H1 (cell line): ENCODE results near the gene MAPKAP1. TPM values are rescaled to one million over a fixed set of nuclear protein-coding genes. Genes with fewer than 3 reads are reported as not detected.

Experiments used
- ATF3 ChIP-seq: IDR thresholded peaks from 2 replicates; pipeline ENCODE4 v1.6.1; 2011; ENCODE audit warnings: low read depth, mild to moderate bottlenecking, low read length; ENCODE audit not compliant: insufficient read depth
- JUND ChIP-seq: IDR thresholded peaks from 2 replicates; pipeline ENCODE4 v1.6.1; 2011; ENCODE audit warnings: mild to moderate bottlenecking, improper control_type of control experiment, low read length
- KDM1A ChIP-seq: fragments of 200-600, 300-600 bp; sonication (generic); IDR thresholded peaks from 2 replicates; pipeline ENCODE4 v1.7.1; 2016; ENCODE audit warnings: mild to moderate bottlenecking, low read length, borderline replicate concordance
- RBBP5 ChIP-seq: IDR thresholded peaks from 2 replicates; pipeline ENCODE4 v1.7.1; 2012; ENCODE audit warnings: low read depth, mild to moderate bottlenecking, inconsistent platforms, low read length, moderate library complexity, borderline replicate concordance
- SAP30 ChIP-seq: fragments of 300-600 bp; sonication (generic); IDR thresholded peaks from 2 replicates; pipeline ENCODE4 v1.7.1; 2012; ENCODE audit warnings: low read length, moderate library complexity, mild to moderate bottlenecking, inconsistent platforms; ENCODE audit not compliant: insufficient read depth, insufficient replicate concordance
- SIRT6 ChIP-seq: IDR thresholded peaks from one replicate; pipeline ENCODE4 v1.7.1; 2012; ENCODE audit warnings: low read length, inconsistent platforms
- polyA plus RNA-seq, 7 experiments: library from polyadenylated mRNA; depleted of rRNA in 3 of 7; stranded (reverse) in 5 of 7; unstranded in 2 of 7; fragments of >200 nt in 5 of 7; fragments of 200-250 nt in 2 of 7; gene quantifications; 1 replicate in 5 of 7; 2 replicates in 1 of 7; 4 replicates in 1 of 7; pipeline versions ENCODE4 v1.2.1 to v1.2.3, GENCODE V29; 2011 to 2013; ENCODE audit warnings: missing spikeins in 2 of 7, mixed read lengths in 2 of 7
- total RNA-seq: library from RNA; stranded (reverse); fragmentation: NEBNext Ultra II Directional; extraction: Animal tissue kit (Norgen Biotek cat#: 25700); gene quantifications from 2 replicates; pipeline ENCODE4 v1.2.1, GENCODE V29; 2021

MAPKAP1 gene
- total and polyA plus RNA-seq, 2 of the 8 experiments (the other 6 are each of a cell fraction or from before 2014, with no cell fraction given) = 79.2 to 140 TPM

DNA sequence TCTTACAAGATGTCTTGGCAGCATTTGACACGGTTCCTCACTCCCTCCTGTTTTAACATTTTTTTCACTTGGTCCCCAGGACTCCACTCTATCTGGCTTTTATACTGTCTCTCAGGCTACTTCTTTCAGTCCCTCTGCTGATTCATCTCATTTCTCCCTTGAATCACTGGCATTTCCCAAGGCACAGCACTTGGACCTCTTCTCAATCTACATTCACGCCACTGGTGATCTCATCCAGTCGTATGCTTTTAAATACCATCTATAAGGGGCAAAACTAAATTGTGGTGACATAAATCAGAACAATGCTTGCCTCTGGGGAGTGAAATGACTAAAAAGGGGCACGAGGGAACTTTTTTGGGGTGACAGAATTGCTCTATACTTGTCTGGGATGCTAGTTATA, 47.1 kb downstream of the MAPKAP1 start (continued):
- TF ChIP-seq ATF3 (no peak), RBBP5 (no peak), KDM1A (no peak), JUND (no peak), SIRT6 (no peak), SAP30 (no peak)
